Measurements from ENCODE around the gene ZFP91. TPM values are rescaled to one million over a fixed set of nuclear protein-coding genes. Genes with fewer than 3 reads are reported as not detected.
A peak's percentile ranks its signal among the peaks of the same experiment; 100 is the strongest.

ZFP91 gene
- 51.0 and 52.0 TPM in 2 replicates for total RNA-seq
- polyA plus RNA-seq, result 13.3 and 20.2 TPM in 2 replicates
- polyA plus RNA-seq (2011; cell fraction: cytosol; rRNA removed), result 17.8 and 18.3 TPM in 2 replicates
- polyA plus RNA-seq (2011; cell fraction: nucleus; rRNA removed), result 21.5 and 33.6 TPM in 2 replicates
- polyA plus RNA-seq (2012), result 28.3 and 40.7 TPM in 2 replicates
- polyA minus RNA-seq, result 35.3 and 36.9 TPM in 2 replicates
- polyA minus RNA-seq (2011; cell fraction: cytosol; rRNA and poly(A)+ RNA removed), result 29.9 TPM
- 26.0 and 35.7 TPM in 2 replicates for polyA minus RNA-seq (2011; cell fraction: nucleus; rRNA and poly(A)+ RNA removed)
- Bru-seq, nascent RNA, result percentile 97 among the genes with signal in this experiment
- BruChase-seq, experiment 1, labeled RNA remaining after a 6-hour chase, result percentile 100 among the genes with signal in this experiment
- percentile 100 among the genes with signal in this experiment for BruChase-seq, experiment 2, labeled RNA remaining after a 2-hour chase
- long read RNA-seq, full-length matches to known transcripts, result 29 of 86 reads
- long read RNA-seq, partial matches to known transcripts, result 52 of 86 reads
- long read RNA-seq, other reads (novel, unspliced or antisense), result 5 of 86 reads

GRCh38 chr11:58578635-58579191 is at the start of gene ZFP91:
ZFP91 (plus strand) TSS chr11:58579063; CDS start chr11:58579282, 219 bp downstream.
- peak; percentile 64 for FAIRE-seq
- no TSS peak for BruUV-seq (replicated peaks)
- peaks cover 45% of the 10 kb centered on the region for H3K4me1 ChIP-seq (ENCODE audit: control insufficient read depth, extremely low read depth, insufficient read depth, low read length)
- peak within 1 kb of the TSS; percentile 60 for H2AFZ ChIP-seq (ENCODE audit: low read depth, low read length)
- H3K9me1 ChIP-seq (replicated peaks; ENCODE audit: control insufficient read depth, extremely low read depth, insufficient read depth, low read length), result no peaks in the 10 kb centered on the region
- H3K4me3 ChIP-seq (replicated peaks in 1 of 3; ENCODE audit: insufficient read depth in 1 of 3, low read depth in 1 of 3, low read length in 3 of 3), result peak within 1 kb of the TSS; percentile 59 to 92 (median 76)
- peak; percentile 99 for DNase-seq (ENCODE audit: low read depth, low spot score)
- CTCF ChIA-PET, result interaction anchor here (0.6 to 5.8 kb wide), 3 partner anchors 10 to 50 kb away, joined by 3 to 62 read pairs (median 37); no protein-coding TSS in a partner anchor
- H3K9ac ChIP-seq (replicated peaks; ENCODE audit: extremely low read depth, insufficient read depth, low read length), result peak within 1 kb of the TSS; percentile 100
- TF ChIP-seq CTCF (IDR thresholded peaks at IDR 0.05; ENCODE audit: extremely low read depth in 1 of 2, insufficient read depth in 1 of 2, low read depth in 1 of 2, low read length in 2 of 2) (no peak), MAX (IDR thresholded peaks at IDR 0.05; ENCODE audit: insufficient read depth, insufficient read length) (no peak), FOS (IDR thresholded peaks at IDR 0.05; ENCODE audit: borderline replicate concordance, insufficient read depth, low read length) (no peak)
- dilution Hi-C loops (cut with MboI; ENCODE audit: extremely low pct_ligation_motif_present, low sequenced_read_pairs), result no loop called here
- intact Hi-C loops (cut with micrococcal nuclease), result loop anchor here (1.0 to 10.0 kb wide), 8 partner anchors 49 to 1264 kb away; partner anchors contain the start of genes FAM111B, MED19 and TMX2
- POLR2A ChIA-PET, result no interaction called here
- peak within 1 kb of the TSS; percentile 99 for H3K27ac ChIP-seq (ENCODE audit: insufficient read depth, low read depth, low read length)
- H3K9me3 ChIP-seq (replicated peaks; ENCODE audit: control insufficient read depth, insufficient read depth, low read length), result no peaks in the 10 kb centered on the region
- H3K27me3 ChIP-seq (ENCODE audit: control insufficient read depth in 2 of 2, insufficient read depth in 2 of 2, low read length in 2 of 2), result no peaks in the 10 kb centered on the region
- H3K36me3 ChIP-seq (ENCODE audit: control insufficient read depth in 2 of 2, extremely low read depth in 1 of 2, insufficient read depth in 2 of 2, low read length in 2 of 2), result no peaks in the 10 kb centered on the region
- H4K20me1 ChIP-seq (replicated peaks; ENCODE audit: control insufficient read depth, extremely low read depth, insufficient read depth, low read length), result no peaks in the 10 kb centered on the region
- peaks cover 42% of the 10 kb centered on the region for H3K79me2 ChIP-seq (ENCODE audit: control insufficient read depth, insufficient read depth, low read length)
- H3K4me2 ChIP-seq (ENCODE audit: insufficient read depth, low read length), result peak within 1 kb of the TSS; percentile 93

Data from endothelial cell of umbilical vein (primary cell).